GM18502 (cell line): Measurements from ENCODE around the gene RLN3.
A peak's percentile ranks its signal among the peaks of the same experiment; 100 is the strongest.

Experiments used
- ATAC-seq: cut with Tn5 transposase; IDR thresholded peaks from one replicate; pipeline ENCODE4 v1.9.1; 2021; ENCODE audit warnings: mild to moderate bottlenecking; ENCODE audit not compliant: unreplicated experiment, poor library complexity

RLN3 gene

DNA sequence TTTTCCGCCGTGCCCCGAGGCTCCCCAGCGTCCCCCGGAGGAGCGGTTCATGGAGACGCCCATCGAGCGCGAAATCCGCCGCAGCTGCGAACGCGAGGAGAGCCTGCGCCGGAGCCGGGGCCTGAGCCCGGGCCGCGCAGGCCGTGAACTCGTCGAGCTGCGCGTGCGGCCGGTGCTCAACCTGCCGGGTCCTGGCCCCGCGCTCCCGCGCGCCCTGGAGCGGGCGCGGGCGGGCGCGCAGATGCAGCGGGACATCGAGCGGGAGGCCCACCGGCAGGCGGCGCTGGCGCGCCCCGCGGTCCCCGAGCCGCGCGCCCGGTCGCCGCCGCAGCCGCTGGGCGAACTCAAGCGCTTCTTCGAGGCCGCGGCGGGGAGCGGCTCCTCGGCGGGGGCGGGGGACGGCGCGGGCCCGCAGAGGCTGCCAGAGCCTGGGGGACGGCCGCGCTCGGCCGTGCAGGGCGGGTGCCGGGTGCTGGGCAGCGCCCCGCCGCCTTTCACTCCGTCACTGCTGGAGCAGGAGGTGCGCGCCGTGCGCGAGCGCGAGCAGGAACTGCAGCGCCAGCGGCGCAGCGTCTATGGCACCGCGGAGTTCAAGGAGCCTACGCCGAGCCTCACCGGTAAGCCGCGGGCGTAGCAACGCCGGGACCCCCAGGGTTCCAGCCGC is 45.4 kb downstream of the RLN3 start:
- peak; percentile 55 for ATAC-seq

DNA sequence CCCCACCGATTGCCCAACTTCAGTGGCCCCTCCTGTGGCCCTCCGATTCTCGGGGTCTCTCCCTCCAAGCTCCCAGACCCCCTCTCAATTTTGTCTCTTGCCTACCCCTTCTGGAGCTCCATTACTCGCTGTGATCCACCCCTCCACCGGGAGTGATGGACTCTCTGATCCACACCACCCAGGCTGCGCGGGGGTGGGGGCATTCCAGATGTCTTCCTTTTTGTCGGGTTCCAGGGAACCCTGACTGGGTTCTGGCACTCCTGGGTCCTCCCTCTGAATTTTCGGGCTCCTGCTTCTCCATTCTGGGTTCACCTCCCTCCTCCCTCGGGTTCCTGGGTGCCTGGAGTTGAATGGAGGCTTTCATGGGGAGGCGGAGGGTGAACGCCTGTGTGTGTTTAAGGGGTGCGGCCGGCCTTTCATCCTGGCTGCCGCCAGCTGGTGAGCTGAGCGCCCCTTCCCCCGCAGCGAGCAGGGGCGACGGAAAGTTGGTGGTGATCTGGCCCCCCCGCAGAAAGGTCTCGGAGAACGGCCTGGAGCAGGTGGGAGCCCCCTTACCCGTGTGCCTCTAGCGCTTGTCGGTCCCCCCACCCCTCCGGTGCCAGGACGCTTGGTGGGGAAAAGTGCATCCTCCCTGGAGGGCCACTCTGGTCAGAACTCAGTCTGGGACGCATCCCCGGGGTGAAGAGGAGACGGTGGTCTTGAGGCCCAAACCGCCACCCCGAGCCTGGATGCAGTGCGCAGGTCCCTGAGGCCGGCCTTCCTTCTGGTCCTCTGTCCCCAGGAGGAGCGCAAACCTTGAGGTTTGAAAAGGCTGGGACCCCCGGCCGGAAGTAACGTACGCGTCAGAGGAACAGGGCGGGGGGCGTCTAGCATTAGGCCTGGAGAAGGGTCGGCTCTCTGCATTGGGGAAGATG is 46.2 kb downstream of the RLN3 start:
- no peak for ATAC-seq

DNA sequence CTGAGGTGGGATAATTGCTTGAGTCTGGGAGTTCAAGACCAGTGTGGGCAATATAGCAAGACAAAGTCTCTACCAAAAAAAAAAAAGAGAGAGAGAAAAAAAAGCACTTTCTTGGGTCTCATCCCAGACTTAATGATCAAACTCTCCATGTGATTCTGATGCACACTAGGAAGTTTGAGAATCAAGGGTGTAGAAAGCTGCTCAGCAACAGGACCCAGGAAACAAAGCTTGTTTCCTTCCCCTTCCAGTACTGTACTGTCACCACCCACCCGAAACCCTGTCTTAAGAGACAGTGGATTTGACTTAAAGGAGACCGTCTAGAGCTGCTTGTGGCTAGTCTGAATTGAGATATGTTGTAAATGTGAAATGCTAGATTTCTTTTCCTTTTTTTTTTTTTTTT is 50.5 kb downstream of the RLN3 start:
- no peak for ATAC-seq
